Kidney tubule cell (primary cell): Measurements from ENCODE around the gene SRP72.
A peak's percentile ranks its signal among the peaks of the same experiment; 100 is the strongest.
"Not testable (repeated sequence)": the region's sequence is repeated elsewhere in the genome, so short reads cannot be mapped to it uniquely, and the experiment has no call there.

Experiments
- DNase-seq: peaks from one replicate; pipeline ENCODE4 v3.0.0-alpha.2; 2018; ENCODE audit warnings: low spot score

SRP72 gene, protein sequence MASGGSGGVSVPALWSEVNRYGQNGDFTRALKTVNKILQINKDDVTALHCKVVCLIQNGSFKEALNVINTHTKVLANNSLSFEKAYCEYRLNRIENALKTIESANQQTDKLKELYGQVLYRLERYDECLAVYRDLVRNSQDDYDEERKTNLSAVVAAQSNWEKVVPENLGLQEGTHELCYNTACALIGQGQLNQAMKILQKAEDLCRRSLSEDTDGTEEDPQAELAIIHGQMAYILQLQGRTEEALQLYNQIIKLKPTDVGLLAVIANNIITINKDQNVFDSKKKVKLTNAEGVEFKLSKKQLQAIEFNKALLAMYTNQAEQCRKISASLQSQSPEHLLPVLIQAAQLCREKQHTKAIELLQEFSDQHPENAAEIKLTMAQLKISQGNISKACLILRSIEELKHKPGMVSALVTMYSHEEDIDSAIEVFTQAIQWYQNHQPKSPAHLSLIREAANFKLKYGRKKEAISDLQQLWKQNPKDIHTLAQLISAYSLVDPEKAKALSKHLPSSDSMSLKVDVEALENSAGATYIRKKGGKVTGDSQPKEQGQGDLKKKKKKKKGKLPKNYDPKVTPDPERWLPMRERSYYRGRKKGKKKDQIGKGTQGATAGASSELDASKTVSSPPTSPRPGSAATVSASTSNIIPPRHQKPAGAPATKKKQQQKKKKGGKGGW

GRCh38 chr4:56467284-56468096, at the start of gene SRP72:
SRP72 (plus strand) TSS chr4:56467617; CDS start chr4:56467636, 19 bp downstream.
- DNase-seq, result peak; percentile 91

DNA sequence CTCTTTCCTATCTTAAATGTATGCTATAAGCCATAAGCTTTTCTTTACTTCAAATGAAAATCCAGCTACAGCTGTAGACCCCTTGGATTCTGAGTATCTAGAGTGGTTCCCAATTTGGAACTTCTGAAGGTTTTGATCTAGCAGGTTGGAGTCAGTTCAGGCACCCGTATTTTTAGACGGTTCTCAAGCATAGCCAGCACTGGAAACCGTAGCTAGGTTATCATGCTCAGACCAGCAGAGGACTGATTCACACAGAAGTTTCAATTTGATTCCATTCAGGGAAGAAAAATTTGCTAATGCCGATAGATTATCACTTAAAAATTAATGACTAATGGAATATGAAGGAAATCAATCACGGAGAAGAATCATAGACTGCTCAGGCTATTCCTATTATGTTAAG, 43.2 kb upstream of the SRP72 start:
- no peak for DNase-seq

GRCh38 chr4:56424697-56425514, 42.5 kb upstream of the SRP72 start:
- no peak for DNase-seq

- no peak for DNase-seq
Measured at GRCh38 chr4:56425518-56425917, 41.9 kb upstream of the SRP72 start.

DNA sequence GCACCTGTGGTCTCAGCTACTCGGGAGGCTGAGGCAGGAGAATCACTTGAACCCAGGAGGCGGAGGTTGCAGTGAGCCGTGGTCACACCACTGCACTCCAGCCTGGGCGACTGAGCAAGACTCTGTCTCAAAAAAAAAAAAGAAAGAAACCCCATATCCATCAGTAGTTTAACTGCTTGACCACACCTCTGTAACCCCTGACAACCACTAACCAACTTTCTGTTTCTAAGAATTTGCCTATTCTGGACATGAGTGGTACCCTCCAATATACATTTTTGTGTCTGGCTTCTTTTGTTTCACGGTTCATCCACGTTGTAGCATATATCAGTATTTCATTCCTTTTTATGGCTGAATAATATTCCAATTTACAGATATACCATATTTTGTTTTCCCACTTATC, 41.1 kb upstream of the SRP72 start:
- DNase-seq, result no peak

GRCh38 chr4:56427179-56427578, 40.2 kb upstream of the SRP72 start:
- DNase-seq, result no peak

- DNase-seq, result no peak
Measured at GRCh38 chr4:56430203-56430602, 37.2 kb upstream of the SRP72 start.

DNA sequence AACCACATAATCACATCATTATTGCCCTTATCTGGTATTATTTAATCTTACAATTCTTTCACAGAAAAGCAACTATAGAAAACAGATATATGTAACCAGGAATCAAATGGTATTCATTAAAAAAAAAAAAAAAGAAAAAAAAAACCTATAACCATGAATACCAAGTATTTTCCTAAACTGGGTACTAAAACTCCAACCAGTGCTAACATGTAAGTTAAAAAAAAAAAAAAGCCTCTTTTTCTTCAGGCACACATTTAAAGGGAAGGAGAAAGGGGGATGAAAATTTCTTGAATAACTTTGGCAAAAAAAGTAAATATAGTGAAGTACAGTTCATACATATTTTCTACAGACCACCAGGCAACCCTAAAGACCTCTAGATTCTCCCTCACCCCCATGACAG, 34.1 kb upstream of the SRP72 start:
- DNase-seq, result no peak

GRCh38 chr4:56434599-56435139, 32.7 kb upstream of the SRP72 start:
- peak; percentile 80 for DNase-seq

DNA sequence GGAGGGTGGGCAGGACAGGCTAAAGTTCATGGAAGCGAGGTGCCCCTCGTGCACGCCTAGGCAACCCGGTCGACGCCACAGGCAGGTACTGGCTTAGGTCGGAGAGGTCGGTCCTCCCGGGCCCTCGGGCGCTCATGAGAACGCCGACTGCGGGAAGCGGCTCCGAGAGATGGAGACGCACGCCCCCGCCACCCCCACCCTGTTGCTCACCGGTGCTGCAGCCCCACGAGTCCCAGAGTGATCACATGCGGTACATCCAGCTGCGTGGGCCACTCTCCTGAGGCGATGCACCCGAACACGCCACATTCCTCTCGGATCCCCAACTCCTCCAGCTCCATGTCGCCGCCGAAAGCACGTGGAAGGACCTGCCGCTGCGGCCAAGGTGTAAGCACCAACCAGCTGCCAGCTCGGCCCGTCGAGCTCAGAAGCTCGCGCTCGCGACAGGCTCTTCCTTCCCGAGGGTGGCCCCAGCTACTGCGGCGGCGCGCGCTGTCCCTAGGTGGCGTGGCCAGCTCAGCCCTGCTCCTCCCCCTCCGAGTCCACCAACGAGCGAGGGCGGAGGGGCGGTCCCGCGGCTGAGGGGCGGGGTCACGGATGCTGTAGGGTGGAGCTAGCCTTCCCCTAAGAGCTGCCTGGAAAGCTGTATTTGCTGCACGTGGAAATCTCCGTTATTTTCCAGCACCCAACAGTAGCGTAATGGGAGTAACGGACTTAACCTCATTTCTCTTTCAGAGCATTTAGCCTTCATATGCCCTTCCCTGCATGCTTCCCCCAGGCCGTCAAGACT, 32.1 kb upstream of the SRP72 start, which contains the start of gene PPAT:
Gene PPAT (minus strand): TSS at position 476 of the 787 bp plus-strand sequence. CDS start 138 bp downstream, at position 338.
- DNase-seq, result peak; percentile 99

GRCh38 chr4:56438766-56439165, 28.7 kb upstream of the SRP72 start:
- DNase-seq, result no peak

GRCh38 chr4:56440983-56441382, 26.4 kb upstream of the SRP72 start:
- DNase-seq, result no peak

GRCh38 chr4:56444719-56445118, 22.7 kb upstream of the SRP72 start:
- no peak for DNase-seq

GRCh38 chr4:56445699-56446098, 21.7 kb upstream of the SRP72 start:
- no peak for DNase-seq

GRCh38 chr4:56448301-56448700, 19.1 kb upstream of the SRP72 start:
- no peak for DNase-seq

- not testable (repeated sequence) for DNase-seq
Measured at GRCh38 chr4:56449475-56449874, 17.9 kb upstream of the SRP72 start.

DNA sequence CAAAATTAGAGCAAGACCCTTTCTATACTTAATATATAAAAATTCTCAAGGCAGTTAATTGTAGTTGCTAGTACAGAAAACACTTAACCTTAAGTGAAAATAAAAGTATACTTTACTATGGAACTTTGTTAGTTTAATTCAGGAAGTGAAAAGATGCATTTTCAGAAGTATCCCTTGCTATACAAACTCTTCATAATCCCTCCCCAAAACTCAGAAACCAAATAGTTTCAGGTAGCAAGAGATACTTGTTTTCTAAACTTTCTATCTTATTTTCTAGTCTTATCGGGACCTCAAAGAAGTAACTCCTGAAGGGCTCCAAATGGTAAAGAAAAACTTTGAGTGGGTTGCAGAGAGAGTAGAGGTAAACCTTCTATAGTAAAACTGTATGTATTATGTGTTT, 17.1 kb upstream of the SRP72 start:
- DNase-seq, result no peak

- DNase-seq, result no peak
Measured at GRCh38 chr4:56460085-56460484, 7.3 kb upstream of the SRP72 start.

DNA sequence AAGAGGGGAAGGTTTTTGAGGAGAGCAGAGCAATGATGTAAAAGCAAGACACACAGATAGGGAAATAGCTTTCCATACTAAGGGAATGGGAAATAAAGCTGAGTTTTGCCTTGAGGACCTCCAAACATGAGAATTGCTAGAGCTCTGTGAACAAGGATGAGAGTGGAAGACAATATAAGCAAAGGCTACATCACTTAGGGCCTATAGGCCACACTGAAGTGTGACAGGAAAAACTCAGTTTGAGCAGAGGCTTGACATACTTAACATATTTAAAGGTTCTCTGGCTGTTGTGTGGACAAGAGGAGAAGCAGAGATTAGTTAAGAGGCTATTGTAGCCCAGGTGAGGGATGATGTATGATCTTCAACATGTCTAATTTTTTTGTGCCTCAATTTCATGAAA, 5.3 kb upstream of the SRP72 start:
- no peak for DNase-seq

DNA sequence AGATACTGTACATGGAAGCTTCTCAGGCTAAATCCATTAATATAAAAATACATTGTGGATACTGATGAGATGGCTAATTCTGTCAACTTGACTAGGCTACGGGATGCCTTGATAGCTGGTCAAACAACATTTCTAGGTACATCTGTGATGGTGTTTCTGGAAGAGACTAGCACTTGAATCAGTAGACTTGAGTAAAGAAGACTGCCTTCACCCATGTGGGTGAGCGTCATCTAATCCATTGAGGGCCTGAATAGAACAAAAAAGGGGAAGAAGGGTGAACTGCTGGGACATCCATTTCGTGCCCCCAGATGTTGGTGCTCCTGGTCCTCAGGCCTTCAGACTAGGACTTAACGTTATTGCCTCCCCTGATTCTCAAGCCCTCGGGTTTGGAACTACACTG, 3.7 kb upstream of the SRP72 start:
- DNase-seq, result no peak

GRCh38 chr4:56464581-56464980, 2.8 kb upstream of the SRP72 start:
- peak; percentile 10 for DNase-seq
